SU-DHL-6 (cell line): Measurements from ENCODE around the gene ACAD11.

Source experiments
- EZH2phosphoT487 ChIP-seq: fragments of 200-600 bp; sonication (generic), shearing (Covaris generic); conservative IDR thresholded peaks from 2 replicates; pipeline ENCODE4 v1.6.1; 2018; ENCODE audit warnings: mild to moderate bottlenecking, antibody characterized with exemption, low read length, moderate library complexity, mixed read lengths
- TF ChIP-seq, protein P1 (sequence below): fragments of 200-600 bp; sonication (generic); IDR thresholded peaks from one replicate; pipeline ENCODE4 v1.5.1; 2017; ENCODE audit warnings: antibody characterized with exemption, mild to moderate bottlenecking, low read length, moderate library complexity; ENCODE audit not compliant: insufficient read depth, poor library complexity, severe bottlenecking

DNA sequence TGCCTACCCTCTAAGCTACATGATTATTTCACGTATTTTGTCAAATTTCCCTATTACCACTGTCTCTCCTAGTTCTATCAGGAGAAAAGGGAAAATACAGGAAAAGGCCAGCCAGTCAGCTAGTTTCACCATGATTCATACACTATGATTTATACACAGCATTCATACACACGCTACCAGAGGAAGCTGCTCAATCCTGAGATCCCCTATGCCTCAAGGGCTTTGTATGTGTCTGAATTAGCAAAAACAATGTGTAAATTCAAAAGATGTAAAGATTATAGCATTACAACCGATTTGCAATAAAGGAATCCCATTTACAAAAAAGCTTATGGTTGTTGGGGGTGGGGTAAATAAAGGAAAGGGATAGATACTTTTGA is 65.7 kb downstream of the ACAD11 start:
- TF ChIP-seq, protein P1, sequence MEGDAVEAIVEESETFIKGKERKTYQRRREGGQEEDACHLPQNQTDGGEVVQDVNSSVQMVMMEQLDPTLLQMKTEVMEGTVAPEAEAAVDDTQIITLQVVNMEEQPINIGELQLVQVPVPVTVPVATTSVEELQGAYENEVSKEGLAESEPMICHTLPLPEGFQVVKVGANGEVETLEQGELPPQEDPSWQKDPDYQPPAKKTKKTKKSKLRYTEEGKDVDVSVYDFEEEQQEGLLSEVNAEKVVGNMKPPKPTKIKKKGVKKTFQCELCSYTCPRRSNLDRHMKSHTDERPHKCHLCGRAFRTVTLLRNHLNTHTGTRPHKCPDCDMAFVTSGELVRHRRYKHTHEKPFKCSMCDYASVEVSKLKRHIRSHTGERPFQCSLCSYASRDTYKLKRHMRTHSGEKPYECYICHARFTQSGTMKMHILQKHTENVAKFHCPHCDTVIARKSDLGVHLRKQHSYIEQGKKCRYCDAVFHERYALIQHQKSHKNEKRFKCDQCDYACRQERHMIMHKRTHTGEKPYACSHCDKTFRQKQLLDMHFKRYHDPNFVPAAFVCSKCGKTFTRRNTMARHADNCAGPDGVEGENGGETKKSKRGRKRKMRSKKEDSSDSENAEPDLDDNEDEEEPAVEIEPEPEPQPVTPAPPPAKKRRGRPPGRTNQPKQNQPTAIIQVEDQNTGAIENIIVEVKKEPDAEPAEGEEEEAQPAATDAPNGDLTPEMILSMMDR, result no peak
- no peak for TF ChIP-seq EZH2phosphoT487
